RWPE1 (cell line): ENCODE results near the gene FOXD2.

ENCODE experiments used
- CTCF ChIA-PET: fragments of 350-600 bp; sonication (Branson Sonifier 250); formaldehyde crosslinking; extraction: SDS; loops from one replicate; lab custom pipeline; 2021; lab: Yijun Ruan, JAX
- POLR2A ChIA-PET: fragments of 400-600 bp; formaldehyde crosslinking; extraction: SDS; loops from one replicate; lab custom pipeline; 2020; ENCODE audit warnings: antibody characterized with exemption; ENCODE audit not compliant: low non-redundant PET; lab: Yijun Ruan, JAX
- DNase-seq: peaks from one replicate; pipeline ENCODE4 v3.0.0; 2012; ENCODE audit warnings: low spot score
- H3K27ac ChIP-seq: fragments of 450-650 bp; 2 replicates; pipeline ENCODE4 v1.5.1; 2017
- TF ChIP-seq, protein P1 (sequence below): fragments of 450-650 bp; conservative IDR thresholded peaks from 2 replicates; pipeline ENCODE4 v1.5.1; 2017; ENCODE audit warnings: low read depth, mild to moderate bottlenecking

The FOXD2 gene

DNA sequence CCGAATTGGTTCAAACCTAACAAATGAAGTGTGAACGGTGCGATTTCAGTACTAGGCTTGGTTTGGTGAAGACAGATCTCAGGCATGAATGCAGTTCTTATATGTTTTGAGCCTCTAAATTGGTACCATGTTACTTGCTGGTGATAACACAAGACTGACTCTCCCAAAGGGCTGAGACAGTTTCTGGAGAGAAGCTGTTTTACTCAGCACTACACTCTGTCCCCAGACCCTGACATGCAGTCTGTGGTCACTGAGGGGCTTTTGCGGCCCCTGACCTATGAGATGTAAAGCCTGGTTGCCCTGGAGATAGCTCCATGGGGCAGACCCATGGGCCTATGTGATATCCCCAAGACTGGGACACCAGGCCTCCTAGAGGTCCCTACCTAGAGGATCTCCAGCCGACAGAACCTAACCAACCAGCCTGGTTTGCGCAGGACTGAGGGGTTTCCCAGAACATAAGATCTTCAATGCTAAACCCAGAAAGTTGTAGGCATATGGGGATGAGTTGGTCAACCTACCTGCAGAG lies 41.1 kb upstream of the FOXD2 start:
- DNase-seq: no peak
- no peak overlapping the region for H3K27ac ChIP-seq
- TF ChIP-seq, protein P1, sequence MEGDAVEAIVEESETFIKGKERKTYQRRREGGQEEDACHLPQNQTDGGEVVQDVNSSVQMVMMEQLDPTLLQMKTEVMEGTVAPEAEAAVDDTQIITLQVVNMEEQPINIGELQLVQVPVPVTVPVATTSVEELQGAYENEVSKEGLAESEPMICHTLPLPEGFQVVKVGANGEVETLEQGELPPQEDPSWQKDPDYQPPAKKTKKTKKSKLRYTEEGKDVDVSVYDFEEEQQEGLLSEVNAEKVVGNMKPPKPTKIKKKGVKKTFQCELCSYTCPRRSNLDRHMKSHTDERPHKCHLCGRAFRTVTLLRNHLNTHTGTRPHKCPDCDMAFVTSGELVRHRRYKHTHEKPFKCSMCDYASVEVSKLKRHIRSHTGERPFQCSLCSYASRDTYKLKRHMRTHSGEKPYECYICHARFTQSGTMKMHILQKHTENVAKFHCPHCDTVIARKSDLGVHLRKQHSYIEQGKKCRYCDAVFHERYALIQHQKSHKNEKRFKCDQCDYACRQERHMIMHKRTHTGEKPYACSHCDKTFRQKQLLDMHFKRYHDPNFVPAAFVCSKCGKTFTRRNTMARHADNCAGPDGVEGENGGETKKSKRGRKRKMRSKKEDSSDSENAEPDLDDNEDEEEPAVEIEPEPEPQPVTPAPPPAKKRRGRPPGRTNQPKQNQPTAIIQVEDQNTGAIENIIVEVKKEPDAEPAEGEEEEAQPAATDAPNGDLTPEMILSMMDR: no peak
- CTCF ChIA-PET: interaction anchor here (1.0 to 1.4 kb wide), 2 partner anchors 28 to 38 kb away, joined by 3 to 6 read pairs; no protein-coding TSS in a partner anchor
- POLR2A ChIA-PET: no interaction called here

DNA sequence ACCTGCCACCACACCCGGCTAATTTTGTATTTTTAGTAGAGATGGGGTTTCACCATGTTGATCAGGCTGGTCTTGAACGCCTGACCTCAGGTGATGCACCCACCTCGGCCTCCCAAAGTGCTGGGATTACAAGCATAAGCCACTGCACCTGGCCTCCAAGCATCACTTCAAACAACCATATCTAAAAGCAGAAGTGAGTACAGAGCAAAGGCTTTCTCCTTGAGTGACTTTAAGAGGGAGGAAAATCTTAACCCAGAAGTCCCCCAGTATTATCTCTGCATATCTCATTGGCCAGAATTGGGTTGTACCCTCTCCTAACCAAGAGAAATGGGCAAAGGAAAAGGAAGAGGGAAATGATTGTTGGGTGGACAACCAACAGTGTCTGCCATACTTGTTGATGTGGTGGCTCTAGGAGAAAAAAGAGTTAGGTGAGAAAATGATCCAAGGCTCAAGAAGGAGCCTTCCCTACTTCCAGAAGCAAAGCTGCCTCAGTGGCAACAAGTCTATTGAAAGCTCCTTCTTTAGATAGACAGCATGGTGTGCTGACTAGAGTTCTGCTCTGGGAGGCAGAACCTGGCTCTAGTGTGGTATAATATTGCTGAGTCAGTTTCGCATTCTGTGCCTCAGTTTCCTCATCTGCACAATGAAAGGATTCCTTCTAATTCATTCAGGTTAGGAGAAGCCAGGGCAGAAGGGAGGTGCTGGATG lies 38.6 kb upstream of the FOXD2 start:
- DNase-seq: no peak
- ChIA-PET CTCF (no interaction called here), POLR2A (no interaction called here)
- H3K27ac ChIP-seq: no peak overlapping the region
- TF ChIP-seq, protein P1: no peak

DNA sequence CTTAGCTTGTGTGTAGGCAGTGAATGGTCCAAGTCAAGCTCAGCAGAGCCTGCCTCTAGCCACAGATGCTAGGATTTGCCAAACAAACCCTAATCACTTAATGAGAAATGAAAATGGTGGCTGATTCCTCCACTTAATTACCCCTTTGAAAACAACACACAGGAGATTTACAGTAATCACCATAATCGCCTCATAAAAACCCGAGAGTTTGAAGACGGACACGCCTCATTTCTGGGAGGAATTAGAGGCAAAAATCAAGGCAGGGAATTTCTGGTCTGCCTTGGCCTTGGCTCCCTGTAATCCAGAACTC lies 38.0 kb upstream of the FOXD2 start:
- no peak overlapping the region for H3K27ac ChIP-seq
- POLR2A ChIA-PET: no interaction called here
- no peak for DNase-seq
- CTCF ChIA-PET: no interaction called here
- TF ChIP-seq, protein P1: no peak

DNA sequence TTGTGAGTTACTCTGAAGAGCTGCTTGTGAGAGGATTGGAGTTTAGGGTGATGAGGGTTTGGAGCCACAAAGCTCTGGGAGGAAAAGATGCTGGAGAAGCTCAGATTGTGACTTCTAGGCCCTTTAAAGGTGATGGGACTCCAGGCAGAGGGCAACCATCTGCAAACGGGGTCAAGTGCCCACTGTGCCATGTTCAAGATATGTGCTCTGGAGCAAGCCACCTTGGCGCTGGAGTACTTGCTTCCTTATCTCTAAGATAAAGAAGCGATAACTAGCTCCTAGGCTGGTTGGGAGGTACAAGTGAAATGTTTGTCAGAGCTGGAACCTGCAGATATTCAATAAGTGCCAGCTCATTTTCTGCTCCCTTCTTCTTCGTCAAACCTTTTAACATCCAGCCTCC lies 36.1 kb upstream of the FOXD2 start:
- TF ChIP-seq, protein P1: no peak

DNA sequence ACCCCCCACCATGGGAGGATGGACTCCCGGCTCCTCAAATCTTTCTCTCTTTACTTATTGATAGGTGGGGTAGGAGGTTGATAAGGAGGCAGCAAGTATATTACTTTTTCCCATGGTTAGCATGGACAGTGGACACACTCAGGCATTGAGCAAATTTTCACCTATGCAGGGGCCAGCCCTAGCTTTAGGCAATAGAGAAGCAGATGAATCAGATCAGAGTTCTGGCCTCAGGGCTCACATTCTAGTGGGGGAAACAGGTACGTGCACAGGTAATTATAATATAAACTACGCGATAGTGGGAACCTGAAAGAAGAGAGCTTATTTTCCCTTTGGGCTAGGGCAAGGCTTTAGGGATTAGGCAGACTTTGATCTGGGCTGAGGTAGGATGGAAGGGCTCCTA lies 35.3 kb upstream of the FOXD2 start:
- TF ChIP-seq, protein P1: no peak
- H3K27ac ChIP-seq: no peak overlapping the region
- POLR2A ChIA-PET: no interaction called here
- CTCF ChIA-PET: interaction anchor here (0.7 kb wide), 1 partner anchor 14 kb away, joined by 4 read pairs; no protein-coding TSS in a partner anchor
- no peak for DNase-seq

More for the DNA sequence above, 36.1 kb upstream of the FOXD2 start:
- CTCF ChIA-PET: interaction anchor here (0.6 to 0.8 kb wide), 3 partner anchors 9 to 36 kb away, joined by 3 to 4 read pairs (median 3); partner anchors contain the start of gene FOXD2
- no peak overlapping the region for H3K27ac ChIP-seq
- POLR2A ChIA-PET: interaction anchor here (0.6 kb wide), 1 partner anchor 33 kb away, joined by 11 read pairs; no protein-coding TSS in a partner anchor
- no peak for DNase-seq

DNA sequence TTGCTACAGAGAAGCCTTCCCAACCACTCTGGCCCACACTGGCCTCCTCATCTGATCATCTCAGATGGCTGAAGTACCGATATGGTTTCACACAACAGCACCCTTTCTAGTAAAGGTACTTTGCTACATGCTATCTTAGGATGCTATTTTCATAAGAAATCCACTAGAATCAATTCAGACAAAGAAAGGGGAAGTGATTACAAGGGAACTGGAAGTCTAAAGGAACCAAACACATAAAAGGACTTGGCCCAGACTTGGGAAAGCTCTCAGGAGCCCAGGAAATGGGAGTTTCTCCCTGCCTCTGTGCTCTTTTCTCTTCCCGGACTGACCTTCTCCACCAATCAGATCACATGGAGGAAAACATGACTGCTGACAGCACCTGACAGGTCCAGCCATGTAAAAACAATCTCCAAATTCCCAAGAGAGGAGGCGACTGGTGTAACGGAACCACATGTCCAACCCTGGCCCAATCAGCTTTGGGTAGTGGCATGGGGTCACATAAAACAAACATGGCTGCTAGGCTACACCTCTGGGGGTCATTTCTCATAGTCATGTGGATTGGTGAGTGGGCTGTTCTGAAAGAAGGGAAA lies 34.4 kb upstream of the FOXD2 start:
- CTCF ChIA-PET: interaction anchor here (0.7 kb wide), 1 partner anchor 15 kb away, joined by 4 read pairs; no protein-coding TSS in a partner anchor
- H3K27ac ChIP-seq: no peak overlapping the region
- POLR2A ChIA-PET: no interaction called here
- TF ChIP-seq, protein P1: no peak
- no peak for DNase-seq
